Activated T-helper 2 cell treated with anti-CD3 and anti-CD28 coated beads, Interferon-gamma antibody, Interleukin-2, Interleukin-4, amounts not matched to agents 10 μg/mL and 5 μg/mL and 100 μg/mL, durations not matched to agents 14 hours and 24 hours and 36 hours (primary cell): ENCODE measurements around the gene MMP14. TPM values are rescaled to one million over a fixed set of nuclear protein-coding genes. Genes with fewer than 3 reads are reported as not detected.
A peak's percentile ranks its signal among the peaks of the same experiment; 100 is the strongest.
"Not testable (repeated sequence)": the region's sequence is repeated elsewhere in the genome, so short reads cannot be mapped to it uniquely, and the experiment has no call there.

Experiments used
- DNase-seq: peaks from one replicate; pipeline ENCODE4 v3.0.0; 2021; ENCODE audit warnings: low spot score
- H3K27ac Mint-ChIP-seq: one replicate; pipeline ENCODE4 v1.8.0; 2021; ENCODE audit warnings: mixed read lengths
- H3K27me3 Mint-ChIP-seq: one replicate; pipeline ENCODE4 v1.8.0; 2021; ENCODE audit warnings: low read depth, mixed read lengths
- H3K36me3 Mint-ChIP-seq: one replicate; pipeline ENCODE4 v1.8.0; 2021; ENCODE audit warnings: low read depth, mixed read lengths
- H3K4me1 Mint-ChIP-seq: one replicate; pipeline ENCODE4 v1.8.0; 2021; ENCODE audit warnings: low read depth, mixed read lengths
- H3K4me3 Mint-ChIP-seq: one replicate; pipeline ENCODE4 v1.8.0; 2021; ENCODE audit warnings: low read depth, mild to moderate bottlenecking, moderate library complexity, mixed read lengths
- H3K9me3 Mint-ChIP-seq: one replicate; pipeline ENCODE4 v1.8.0; 2021; ENCODE audit warnings: mixed read lengths
- intact Hi-C: fragments of 100-400 bp; cut with micrococcal nuclease; formaldehyde crosslinking; loops from one replicate; pipeline ENCODE4 v1.15.1; 2023
- total RNA-seq: library from RNA; stranded (reverse); gene quantifications from 2 replicates; pipeline ENCODE4 v1.2.3, GENCODE V29; 2022

Gene MMP14
- total RNA-seq, 1 donor from 2014 or later = 2.7 TPM

- no peaks in the 10 kb centered on the region for H3K36me3 Mint-ChIP-seq
- H3K27me3 Mint-ChIP-seq = peaks cover 19% of the 10 kb centered on the region
- H3K4me3 Mint-ChIP-seq = no peak overlapping the region
- H3K27ac Mint-ChIP-seq = no peak overlapping the region
- no peak for DNase-seq
- intact Hi-C loops = loop anchor here (2.0 to 5.0 kb wide), 3 partner anchors 51 to 249 kb away; partner anchors contain the start of gene LRP10
- no peaks in the 10 kb centered on the region for H3K9me3 Mint-ChIP-seq
- H3K4me1 Mint-ChIP-seq = peaks cover 24% of the 10 kb centered on the region
Observed at GRCh38 chr14:22821193-22822015, 15.0 kb upstream of the MMP14 start.

- peaks cover 19% of the 10 kb centered on the region for H3K27me3 Mint-ChIP-seq
- peaks cover 24% of the 10 kb centered on the region for H3K4me1 Mint-ChIP-seq
- intact Hi-C loops = loop anchor here (2.0 to 5.0 kb wide), 3 partner anchors 50 to 250 kb away; partner anchors contain the start of gene LRP10
- no peaks in the 10 kb centered on the region for H3K9me3 Mint-ChIP-seq
- no peak for DNase-seq
- peak overlapping the region; percentile 62 for H3K4me3 Mint-ChIP-seq
- H3K36me3 Mint-ChIP-seq = no peaks in the 10 kb centered on the region
- no peak overlapping the region for H3K27ac Mint-ChIP-seq
Observed at GRCh38 chr14:22822016-22822570, 14.3 kb upstream of the MMP14 start.

GRCh38 chr14:22822571-22823098, 13.8 kb upstream of the MMP14 start:
- no peak overlapping the region for H3K27ac Mint-ChIP-seq
- peaks cover 19% of the 10 kb centered on the region for H3K27me3 Mint-ChIP-seq
- peaks cover 24% of the 10 kb centered on the region for H3K4me1 Mint-ChIP-seq
- H3K36me3 Mint-ChIP-seq = no peaks in the 10 kb centered on the region
- DNase-seq = peak; percentile 47
- H3K9me3 Mint-ChIP-seq = no peaks in the 10 kb centered on the region
- intact Hi-C loops = loop anchor here (1.0 to 5.0 kb wide), 4 partner anchors 31 to 250 kb away; partner anchors contain the start of gene LRP10
- peak overlapping the region; percentile 62 for H3K4me3 Mint-ChIP-seq

- Mint-ChIP-seq H3K9me3 (no peaks in the 10 kb centered on the region), H3K4me1 (peaks cover 24% of the 10 kb centered on the region), H3K36me3 (peaks cover 4% of the 10 kb centered on the region), H3K4me3 (no peak overlapping the region), H3K27ac (no peak overlapping the region), H3K27me3 (peaks cover 14% of the 10 kb centered on the region)
- no peak for DNase-seq
- intact Hi-C loops = loop anchor here (5.0 kb wide), 2 partner anchors 47 to 253 kb away; partner anchors contain the start of gene LRP10
Observed at GRCh38 chr14:22824711-22825359, 11.6 kb upstream of the MMP14 start.

GRCh38 chr14:22829076-22829660, 7.2 kb upstream of the MMP14 start:
- H3K27me3 Mint-ChIP-seq, H3K9me3 Mint-ChIP-seq, DNase-seq: not testable (repeated sequence)
- peaks cover 35% of the 10 kb centered on the region for H3K36me3 Mint-ChIP-seq
- intact Hi-C loops = loop anchor here (2.0 kb wide), 1 partner anchor 62 kb away; the partner anchor contains the start of gene OXA1L
- peaks cover 28% of the 10 kb centered on the region for H3K4me1 Mint-ChIP-seq
- H3K27ac Mint-ChIP-seq = peak overlapping the region; percentile 91
- H3K4me3 Mint-ChIP-seq = peak overlapping the region; percentile 94

- H3K27me3 Mint-ChIP-seq = no peaks in the 10 kb centered on the region
- intact Hi-C loops = loop anchor here (2.0 kb wide), 1 partner anchor 63 kb away; the partner anchor contains the start of gene OXA1L
- peak within 1 kb of the TSS; percentile 94 for H3K4me3 Mint-ChIP-seq
- H3K27ac Mint-ChIP-seq = peak within 1 kb of the TSS; percentile 91
- DNase-seq = peak; percentile 81
- H3K9me3 Mint-ChIP-seq = no peaks in the 10 kb centered on the region
- peaks cover 39% of the 10 kb centered on the region for H3K36me3 Mint-ChIP-seq
- H3K4me1 Mint-ChIP-seq = peaks cover 23% of the 10 kb centered on the region
Observed at GRCh38 chr14:22829661-22830442, 6.5 kb upstream of the MMP14 start, which contains the start of gene MRPL52. Gene MRPL52, plus strand, starts transcription at chr14:22829887. Its CDS starts 26 bp downstream, at chr14:22829913.

GRCh38 chr14:22830443-22831010, 5.9 kb upstream of the MMP14 start:
- peaks cover 21% of the 10 kb centered on the region for H3K4me1 Mint-ChIP-seq
- peak overlapping the region; percentile 94 for H3K4me3 Mint-ChIP-seq
- peak overlapping the region; percentile 91 for H3K27ac Mint-ChIP-seq
- intact Hi-C loops = no loop called here
- peaks cover 46% of the 10 kb centered on the region for H3K36me3 Mint-ChIP-seq
- DNase-seq = no peak
- no peaks in the 10 kb centered on the region for H3K9me3 Mint-ChIP-seq
- no peaks in the 10 kb centered on the region for H3K27me3 Mint-ChIP-seq

- Mint-ChIP-seq H3K36me3 (peaks cover 55% of the 10 kb centered on the region), H3K27me3 (peaks cover 21% of the 10 kb centered on the region), H3K9me3 (no peaks in the 10 kb centered on the region), H3K4me1 (peaks cover 13% of the 10 kb centered on the region), H3K27ac (peak overlapping the region; percentile 0), H3K4me3 (no peak overlapping the region)
- no peak for DNase-seq
- intact Hi-C loops = no loop called here
Observed at GRCh38 chr14:22835505-22835904, 880 bp upstream of the MMP14 start.

GRCh38 chr14:22837114-22837749, 847 bp downstream of the MMP14 start:
- Mint-ChIP-seq H3K4me3 (peak overlapping the region; percentile 60), H3K36me3 (peaks cover 43% of the 10 kb centered on the region), H3K9me3 (no peaks in the 10 kb centered on the region), H3K4me1 (peaks cover 3% of the 10 kb centered on the region), H3K27me3 (peaks cover 21% of the 10 kb centered on the region), H3K27ac (no peak overlapping the region)
- intact Hi-C loops = no loop called here
- DNase-seq = no peak

GRCh38 chr14:22837750-22838538, 1.6 kb downstream of the MMP14 start:
- Mint-ChIP-seq H3K4me3 (no peak overlapping the region), H3K27me3 (peaks cover 21% of the 10 kb centered on the region), H3K27ac (no peak overlapping the region), H3K4me1 (peaks cover 3% of the 10 kb centered on the region), H3K9me3 (no peaks in the 10 kb centered on the region), H3K36me3 (peaks cover 39% of the 10 kb centered on the region)
- DNase-seq = no peak
- intact Hi-C loops = no loop called here
